ENCODE data around the gene SCGN. TPM values are rescaled to one million over a fixed set of nuclear protein-coding genes. Genes with fewer than 3 reads are reported as not detected.

SCGN gene
- total and polyA plus RNA-seq, 2 of the 4 experiments (the other 2 are of a cell fraction): not detected

DNA sequence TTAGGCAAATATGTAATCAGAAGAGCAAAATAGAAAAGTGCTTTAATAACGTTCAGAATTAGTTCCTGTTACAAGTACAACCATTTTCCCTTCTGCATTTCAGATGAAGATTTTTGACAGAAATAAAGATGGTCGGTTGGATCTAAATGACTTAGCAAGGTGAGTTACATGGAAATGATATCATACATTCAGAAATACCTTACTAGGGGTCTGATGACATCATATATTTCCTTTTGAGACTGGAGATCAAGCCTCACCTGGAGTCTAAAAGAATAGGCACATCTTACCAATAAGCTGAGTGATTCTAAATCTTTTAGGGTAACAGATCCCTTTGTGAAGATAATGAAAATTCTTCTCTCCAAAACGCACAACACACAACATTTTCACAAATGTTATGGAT lies 29.8 kb downstream of the SCGN start:
- ChIA-PET POLR2A (ENCODE audit: unreplicated experiment) (no interaction called here), CTCF (no interaction called here)
- no peaks in the 10 kb centered on the region for H3K36me3 ChIP-seq (ENCODE audit: control insufficient read depth, insufficient read depth, low read length)
- H3K79me1 ChIP-seq (ENCODE audit: low read depth in 1 of 2, low read length in 2 of 2): no peaks in the 10 kb centered on the region
- H3K4me3 ChIP-seq (ENCODE audit: insufficient read depth, low read depth, low read length): no peak overlapping the region
- ATAC-seq (ENCODE audit: low read depth): no peak
- no peak overlapping the region for H3K4ac ChIP-seq (ENCODE audit: low read depth, low read length)
- in situ Hi-C loops (cut with MboI; ENCODE audit: low sequenced_read_pairs): no loop called here
- H2BK5ac ChIP-seq (ENCODE audit: low read depth, low read length, poor library complexity, severe bottlenecking): no peak overlapping the region
- H4K20me1 ChIP-seq (ENCODE audit: insufficient read depth, low read length): no peaks in the 10 kb centered on the region
- no peak overlapping the region for H3K27ac ChIP-seq (ENCODE audit: insufficient read depth, low read length)
- no peak overlapping the region for H2BK20ac ChIP-seq (ENCODE audit: low read depth, low read length)
- no peak overlapping the region for H3K14ac ChIP-seq (replicated peaks; ENCODE audit: low read depth, low read length)
- H2AFZ ChIP-seq (replicated peaks; ENCODE audit: low read length, poor library complexity): no peak overlapping the region
- H3K27me3 ChIP-seq (ENCODE audit: control insufficient read depth, insufficient read depth, low read length): no peaks in the 10 kb centered on the region
- H4K5ac ChIP-seq (ENCODE audit: low read depth, low read length): no peak overlapping the region
- DNase-seq: no peak
- H2AK9ac ChIP-seq (replicated peaks; ENCODE audit: low read depth, low read length, poor library complexity): no peak overlapping the region
- H3K9me1 ChIP-seq (ENCODE audit: insufficient read depth, low read length): no peaks in the 10 kb centered on the region
- H3K23ac ChIP-seq (ENCODE audit: low read depth, low read length): no peak overlapping the region
- no peak overlapping the region for H3K4me2 ChIP-seq (ENCODE audit: low read depth, low read length)
- no TSS peak for BruUV-seq (replicated peaks)
- H2BK120ac ChIP-seq (ENCODE audit: low read depth, low read length): no peak overlapping the region
- H3K56ac ChIP-seq (ENCODE audit: extremely low read depth, insufficient read depth, low read length): no peak overlapping the region
- dilution Hi-C loops (cut with HindIII; ENCODE audit: low sequenced_read_pairs, unreplicated experiment): no loop called here
- H3K9ac ChIP-seq (ENCODE audit: low read depth, low read length): no peak overlapping the region
- no peak overlapping the region for H2BK15ac ChIP-seq (ENCODE audit: low read depth, low read length)
- no peak overlapping the region for H3K18ac ChIP-seq (ENCODE audit: low read depth, low read length)
- no peak overlapping the region for H4K8ac ChIP-seq (ENCODE audit: low read depth in 2 of 2, low read length in 2 of 2)
- no CpG with 5 or more reads among the region's 3 CpGs for WGBS, 2 experiments (ENCODE audit: extremely low coverage in 2 of 2, insufficient read length in 1 of 2)
- TF ChIP-seq CEBPB (IDR thresholded peaks at IDR 0.05; ENCODE audit: low read depth, low read length): no peak
- TF ChIP-seq SMC3 (IDR thresholded peaks at IDR 0.05; ENCODE audit: low read depth, low read length): no peak
- TF ChIP-seq POLR2A (IDR thresholded peaks at IDR 0.05; ENCODE audit: low read depth, low read length): no peak
- TF ChIP-seq MAZ (IDR thresholded peaks at IDR 0.05; ENCODE audit: borderline replicate concordance, low read depth, low read length): no peak
- TF ChIP-seq, protein P1, sequence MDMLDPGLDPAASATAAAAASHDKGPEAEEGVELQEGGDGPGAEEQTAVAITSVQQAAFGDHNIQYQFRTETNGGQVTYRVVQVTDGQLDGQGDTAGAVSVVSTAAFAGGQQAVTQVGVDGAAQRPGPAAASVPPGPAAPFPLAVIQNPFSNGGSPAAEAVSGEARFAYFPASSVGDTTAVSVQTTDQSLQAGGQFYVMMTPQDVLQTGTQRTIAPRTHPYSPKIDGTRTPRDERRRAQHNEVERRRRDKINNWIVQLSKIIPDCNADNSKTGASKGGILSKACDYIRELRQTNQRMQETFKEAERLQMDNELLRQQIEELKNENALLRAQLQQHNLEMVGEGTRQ (IDR thresholded peaks at IDR 0.05; ENCODE audit: low read depth, low read length): no peak
- H3K9me3 ChIP-seq (ENCODE audit: control insufficient read depth, insufficient read depth, low read length): no peaks in the 10 kb centered on the region
- intact Hi-C loops (cut with micrococcal nuclease): no loop called here
- no peak overlapping the region for H4K91ac ChIP-seq (ENCODE audit: insufficient read depth, low read depth, low read length)
- no peak overlapping the region for H2AK5ac ChIP-seq (ENCODE audit: low read depth, low read length)
- H3K4me1 ChIP-seq (ENCODE audit: control insufficient read depth, insufficient read depth, low read length): no peaks in the 10 kb centered on the region
